ENCODE measurements around the gene ITFG1.
A peak's percentile ranks its signal among the peaks of the same experiment; 100 is the strongest.
"Not testable (repeated sequence)": the region's sequence is repeated elsewhere in the genome, so short reads cannot be mapped to it uniquely, and the experiment has no call there.

Gene ITFG1

DNA sequence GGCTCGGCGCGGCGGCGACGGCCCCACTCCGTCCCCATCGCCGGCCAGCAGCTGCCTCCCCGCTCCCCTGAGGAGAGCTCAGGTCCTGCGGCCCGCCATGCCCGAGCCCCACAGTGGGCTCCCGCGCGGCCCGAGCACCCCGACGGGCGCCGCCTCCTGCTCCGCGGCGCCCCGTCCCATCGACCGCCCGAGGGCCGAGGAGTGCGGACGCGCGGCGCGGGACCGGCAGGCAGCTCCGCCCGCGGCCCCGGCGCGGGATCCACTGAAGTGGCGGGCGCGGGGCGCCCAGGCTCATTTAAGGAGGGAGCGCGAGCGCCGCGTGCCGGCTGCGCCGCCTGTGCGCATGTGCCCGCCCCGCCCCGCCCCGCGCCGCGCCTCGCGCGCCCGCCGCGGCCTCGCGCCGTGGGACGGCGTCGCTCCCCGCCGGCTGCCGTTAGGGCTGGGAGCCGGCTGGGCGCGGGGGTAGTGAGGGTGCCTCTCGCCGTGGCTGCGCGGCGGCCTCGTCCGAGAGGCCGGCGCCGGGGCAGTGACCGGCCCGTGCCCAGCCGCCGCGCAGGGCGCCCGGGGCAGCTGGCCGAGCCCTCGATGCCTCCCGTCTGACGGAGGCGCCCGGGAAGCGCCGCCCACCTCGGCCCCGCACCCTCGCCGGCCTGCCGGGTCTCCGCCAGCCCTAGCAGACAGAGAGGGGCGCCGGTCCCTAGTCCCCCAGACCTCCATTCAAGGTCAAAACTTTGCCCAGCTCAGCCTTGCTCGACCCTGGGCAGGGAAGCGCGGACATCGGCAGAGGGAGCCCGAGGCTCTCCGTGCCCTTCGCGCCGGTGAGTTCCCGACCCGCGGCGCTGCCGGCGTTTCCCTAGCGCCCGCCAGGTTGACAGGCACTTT, 316.9 kb downstream of the ITFG1 start, which contains the start of gene NETO2:
TSS of gene NETO2 (minus strand) at position 269 of the 882 bp plus-strand sequence. CDS start 333 bp downstream, outside the sequence.
- DNase-seq: peak; percentile 64

DNA sequence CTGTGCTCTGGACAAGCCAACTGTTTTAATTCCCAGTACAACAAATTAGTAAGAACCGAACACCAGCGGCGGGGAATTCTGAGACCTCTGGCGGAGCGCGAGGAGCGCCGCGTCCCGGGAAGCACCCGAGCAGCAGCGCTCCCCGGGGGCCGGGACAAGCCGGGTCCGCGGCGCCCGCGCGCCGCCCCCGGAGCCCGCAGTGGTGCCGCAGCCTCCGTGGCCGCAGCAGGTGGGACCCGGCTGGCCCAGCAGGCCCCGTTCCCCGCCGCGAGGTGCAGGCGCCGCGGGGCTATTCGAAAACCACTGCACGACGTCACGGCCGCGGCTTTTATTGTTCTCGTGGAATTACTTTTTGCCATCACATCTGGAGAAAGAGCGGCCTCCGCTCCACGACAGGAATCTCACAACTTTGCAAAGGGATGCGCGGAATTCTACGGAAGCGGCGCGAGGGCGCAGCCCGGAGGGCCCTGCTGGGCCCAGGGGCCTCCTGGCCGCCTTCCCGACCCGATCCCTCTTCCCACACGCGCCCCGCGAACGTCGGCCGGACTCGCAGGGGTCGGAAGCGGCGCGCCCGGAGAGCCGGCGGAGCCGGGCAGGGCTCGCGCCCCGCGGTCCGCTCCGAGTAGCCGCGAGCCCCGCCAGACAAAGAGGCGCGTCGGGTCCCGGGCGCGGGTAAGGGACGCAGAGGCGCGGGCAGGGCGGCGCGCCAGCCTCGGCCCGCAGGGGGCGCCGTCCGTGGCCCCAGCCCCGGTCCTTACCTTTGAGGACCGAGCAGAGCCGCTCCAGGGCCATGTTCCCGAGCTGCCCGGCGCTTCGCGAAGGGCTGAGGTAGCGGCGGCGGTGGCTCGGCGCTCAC, 317.8 kb downstream of the ITFG1 start:
- peak; percentile 56 for DNase-seq

DNA sequence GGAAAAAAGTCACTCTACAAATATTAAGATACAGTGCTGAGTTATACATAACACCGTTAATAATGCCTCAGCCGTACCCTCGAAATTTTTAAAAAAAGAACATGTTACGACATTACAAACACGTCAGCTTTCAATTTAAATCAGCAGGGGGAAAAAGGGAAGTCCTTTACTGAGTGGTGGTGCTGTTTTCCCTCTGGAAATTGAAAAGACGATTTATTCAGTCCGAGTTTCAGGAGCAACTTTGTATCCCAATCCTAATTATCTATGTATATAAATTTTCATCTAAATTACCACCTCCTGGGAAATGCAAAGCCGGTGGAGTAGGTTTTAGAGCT, 318.4 kb downstream of the ITFG1 start:
- DNase-seq: no peak

GRCh38 chr16:47141773-47142485, 318.9 kb downstream of the ITFG1 start:
- DNase-seq: peak; percentile 91

DNA sequence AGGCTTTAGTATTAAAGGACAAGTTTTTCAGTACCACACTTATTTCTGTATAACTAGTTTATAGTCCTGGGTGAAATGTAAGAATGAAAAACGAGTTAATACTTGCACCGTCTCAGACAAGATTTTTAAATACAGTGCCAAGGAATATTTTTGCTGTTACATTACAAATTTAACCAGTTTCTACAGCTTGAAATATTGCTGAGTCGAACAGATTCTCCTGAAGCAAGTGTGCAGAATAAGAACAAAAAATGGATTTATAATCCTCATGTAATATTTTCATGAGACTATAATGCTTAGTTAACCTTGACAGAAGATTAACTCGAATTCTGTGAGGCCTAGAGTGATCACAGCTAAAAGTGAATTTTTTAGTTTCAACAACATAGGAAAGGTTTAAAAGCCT, 320.2 kb downstream of the ITFG1 start:
- DNase-seq: no peak

DNA sequence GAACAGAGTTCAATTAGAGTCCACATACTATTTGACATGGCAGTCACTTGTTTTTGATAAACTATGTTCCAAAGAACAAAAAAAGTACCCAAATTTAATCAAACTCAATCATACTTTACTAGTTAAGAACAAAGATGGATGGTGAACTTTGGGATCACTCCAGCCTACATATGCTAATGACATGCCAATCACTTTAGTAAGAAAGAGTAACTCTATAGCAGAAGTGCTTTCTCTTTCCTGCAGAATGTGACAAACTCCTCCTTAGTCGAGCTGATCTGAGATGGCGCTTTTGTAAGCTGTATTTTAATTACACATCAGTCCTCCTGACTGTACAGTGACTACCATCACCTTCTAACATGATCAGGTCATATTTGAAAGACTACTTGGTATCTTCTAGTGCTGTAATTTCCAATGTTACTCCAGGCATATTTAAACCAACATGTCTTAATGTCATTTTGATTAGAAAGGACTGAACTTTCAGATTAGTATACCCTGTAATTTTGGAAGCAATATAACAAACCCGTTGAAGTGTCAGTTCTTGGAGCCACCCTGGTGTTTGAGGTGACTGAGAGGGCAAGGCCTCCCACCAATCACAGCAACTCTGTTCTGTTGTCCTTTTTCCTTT, 321.2 kb downstream of the ITFG1 start:
- DNase-seq: no peak

DNA sequence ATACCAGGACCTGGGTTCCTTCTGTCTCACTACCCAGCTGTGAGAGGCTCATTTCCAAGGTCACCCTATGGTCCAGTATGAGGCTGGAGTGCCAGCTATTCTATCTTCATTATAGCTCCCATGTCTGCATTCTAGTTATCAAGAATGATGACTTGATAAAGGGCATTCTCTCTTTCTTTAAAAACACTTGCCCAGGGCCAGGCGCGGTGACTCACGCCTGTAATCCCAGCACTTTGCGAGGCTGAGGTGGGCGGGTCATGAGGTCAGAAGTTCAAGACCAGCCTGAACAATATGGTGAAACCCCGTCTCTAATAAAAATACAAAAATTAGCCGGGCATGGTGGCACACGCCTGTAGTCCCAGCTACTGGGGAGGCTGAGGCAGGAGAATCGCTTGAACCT, 322.9 kb downstream of the ITFG1 start:
- DNase-seq: not testable (repeated sequence)

DNA sequence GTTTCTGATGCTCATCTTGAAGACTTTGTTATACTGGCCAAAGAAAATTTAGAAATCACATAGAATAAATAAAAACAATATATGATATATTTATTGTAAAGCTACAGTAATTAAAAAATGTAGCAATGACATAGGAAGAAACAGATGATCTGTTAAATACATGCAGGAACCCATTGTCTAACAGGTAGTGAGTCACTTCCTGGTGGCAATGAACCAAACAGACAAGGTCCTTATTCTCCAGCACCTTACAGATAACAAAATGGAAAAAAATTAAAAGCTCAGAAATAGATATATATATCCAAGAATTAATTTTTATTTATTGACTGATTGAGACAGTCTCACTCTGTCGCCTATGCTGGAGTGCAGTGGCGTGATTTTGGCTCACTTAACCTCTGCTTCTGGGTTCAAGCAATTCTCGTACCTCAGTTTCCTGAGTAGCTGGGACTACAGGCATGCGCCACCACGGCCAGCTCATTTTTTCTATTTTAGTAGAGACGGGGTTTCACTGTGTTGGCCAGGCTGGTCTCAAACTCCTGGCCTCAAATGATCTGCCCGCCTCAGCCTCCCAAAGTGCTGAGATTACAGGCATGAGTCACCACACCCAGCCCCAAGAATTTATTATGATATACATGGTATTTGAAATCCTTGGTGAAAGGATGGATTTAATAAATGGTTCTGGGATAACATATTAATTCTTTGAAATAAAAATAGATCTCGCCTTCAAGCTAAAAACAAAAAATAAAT, 324.6 kb downstream of the ITFG1 start:
- no peak for DNase-seq

DNA sequence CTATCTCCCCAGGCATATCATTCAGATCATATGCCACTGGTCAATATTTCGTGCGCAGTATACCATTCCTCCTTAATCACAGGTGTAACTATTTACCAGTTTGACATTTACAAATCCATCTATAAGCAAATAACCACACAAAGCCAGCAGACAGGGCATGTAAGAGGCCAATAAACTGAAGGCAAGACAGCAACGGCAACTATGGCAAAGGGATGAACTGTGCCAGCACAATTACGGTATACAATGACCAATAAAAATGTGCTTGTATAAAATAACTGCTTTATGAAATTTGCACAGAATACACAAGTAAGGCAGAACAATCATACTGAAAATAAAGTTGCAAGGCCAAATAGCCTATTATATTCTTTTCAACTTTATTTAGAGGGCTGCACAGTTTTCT, 326.3 kb downstream of the ITFG1 start:
- no peak for DNase-seq

- no peak for DNase-seq
Measured at GRCh38 chr16:47132308-47132707, 328.6 kb downstream of the ITFG1 start.

DNA sequence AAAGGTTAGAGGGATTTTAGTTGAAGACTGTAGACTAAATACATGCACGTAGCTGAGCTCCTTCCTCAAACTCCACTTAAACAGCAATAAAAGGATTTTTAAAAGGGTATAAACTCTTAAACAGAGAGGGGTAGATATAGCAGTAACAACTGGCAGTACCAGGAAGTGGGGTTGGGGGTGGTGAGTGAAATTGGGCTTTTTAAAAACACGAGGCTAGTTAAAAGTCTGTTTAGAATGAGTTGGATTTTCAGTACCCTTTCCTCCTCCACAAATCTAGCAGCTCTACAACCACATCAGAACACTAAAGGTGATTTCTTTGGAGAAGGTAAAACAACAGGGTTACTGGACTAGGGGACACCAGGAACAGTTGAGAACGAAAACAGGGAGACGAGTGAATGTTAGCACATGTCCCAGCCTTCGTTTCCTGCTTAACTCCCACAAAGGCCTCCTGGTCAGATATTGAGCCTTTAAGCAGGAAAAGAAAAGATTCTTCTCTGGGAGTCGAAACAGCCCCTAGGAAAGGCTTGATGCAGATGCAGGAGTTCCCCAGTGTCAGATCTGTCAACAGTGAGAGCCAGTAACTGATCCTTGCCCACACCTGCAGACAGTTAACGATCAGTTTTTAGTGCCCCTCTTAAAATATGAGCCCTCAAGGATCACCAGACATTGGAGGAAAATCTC, 331.0 kb downstream of the ITFG1 start:
- no peak for DNase-seq

DNA sequence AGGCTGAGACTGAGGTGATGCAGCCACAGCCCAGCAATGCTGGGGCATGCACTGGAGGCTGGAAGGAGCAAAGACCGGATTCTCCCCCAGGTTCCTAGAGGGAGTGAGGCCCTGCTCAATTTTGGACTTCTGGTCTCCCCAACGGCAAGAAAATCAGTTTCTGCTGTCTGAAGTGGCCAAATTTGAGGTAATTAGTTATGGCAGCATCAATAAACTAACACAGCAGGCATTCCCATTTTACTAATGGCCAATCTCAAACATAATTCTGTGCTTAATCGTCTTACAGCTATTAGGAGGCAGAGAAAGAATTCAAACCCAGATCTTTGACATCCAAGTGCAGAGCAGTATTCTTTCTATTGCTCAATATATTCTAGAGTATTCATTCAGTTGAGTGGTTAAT, 333.3 kb downstream of the ITFG1 start:
- no peak for DNase-seq

DNA sequence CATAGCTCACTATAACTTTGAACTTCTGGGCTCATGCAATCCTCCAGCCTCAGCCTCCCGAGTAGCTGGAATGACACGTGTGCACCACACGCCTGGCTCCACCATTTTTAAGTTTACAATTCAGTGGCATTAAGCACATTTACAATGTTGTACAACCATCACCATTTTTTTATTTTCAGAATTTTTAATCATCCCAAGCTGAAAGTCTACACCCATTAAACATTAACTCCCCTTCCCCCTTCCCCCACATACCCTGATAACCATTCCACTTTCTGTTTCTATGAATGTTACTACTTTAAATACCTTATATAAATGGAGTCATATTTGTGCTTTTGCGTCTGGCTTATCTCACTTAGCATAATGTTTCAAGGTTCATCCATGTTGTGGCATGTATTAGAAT, 335.1 kb downstream of the ITFG1 start:
- no peak for DNase-seq

DNA sequence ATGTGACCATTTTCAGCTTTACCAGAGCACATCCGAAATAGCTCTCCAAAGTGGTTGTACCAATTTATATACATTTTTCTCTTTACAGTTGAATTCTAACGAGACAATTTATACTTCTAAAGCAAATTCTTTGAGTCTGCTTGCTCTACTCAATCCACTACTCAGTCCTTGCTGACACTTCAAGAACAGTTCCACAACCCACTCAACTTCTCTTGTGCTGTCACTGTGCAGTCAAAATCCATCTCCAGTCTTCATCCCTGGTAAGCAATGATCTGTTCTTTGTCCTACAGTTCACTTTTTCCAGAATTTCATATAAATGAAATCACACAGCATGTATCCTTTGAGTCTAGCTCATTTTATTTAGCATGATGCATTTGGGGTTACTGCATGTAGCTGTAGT, 347.7 kb downstream of the ITFG1 start:
- no peak for DNase-seq

DNA sequence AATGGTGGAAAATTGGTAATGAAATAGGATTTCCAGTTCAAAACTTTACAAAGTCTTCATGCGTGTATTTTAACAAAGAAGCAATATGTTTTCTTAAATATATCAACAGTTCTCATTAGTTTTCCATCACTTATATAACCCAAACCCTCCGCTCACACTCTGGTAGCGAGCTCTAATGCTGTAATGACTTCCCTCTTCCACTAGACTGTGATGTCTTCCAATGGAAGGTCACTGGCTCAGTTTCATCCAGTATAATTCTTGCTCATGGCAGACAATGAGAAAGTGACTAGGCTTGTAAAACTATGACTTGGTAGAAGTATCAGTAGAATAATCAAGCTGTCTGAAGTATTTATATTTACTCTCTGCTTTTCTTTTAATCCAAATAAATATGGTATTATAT, 349.9 kb downstream of the ITFG1 start:
- no peak for DNase-seq

DNA sequence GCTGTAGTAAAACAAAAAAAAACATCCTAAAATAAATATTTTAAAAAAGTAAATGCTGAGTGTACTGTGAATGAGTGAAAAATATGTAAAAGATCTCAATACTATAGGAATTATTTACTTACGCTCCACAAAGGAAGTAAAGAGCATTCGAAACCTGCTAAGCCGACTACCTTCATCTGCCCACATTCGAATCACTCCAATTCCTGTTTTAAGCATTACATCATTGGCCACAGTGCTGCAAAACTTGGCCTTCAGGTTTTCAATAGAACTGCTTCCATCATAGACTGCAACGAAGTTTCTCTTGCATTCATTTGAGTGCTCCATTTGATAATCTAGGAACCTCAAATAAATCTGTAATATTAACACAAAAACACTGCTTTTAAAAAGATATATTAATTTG, 351.5 kb downstream of the ITFG1 start:
- no peak for DNase-seq

Measured in NCI-H774 (cell line).